H9 (cell line): ENCODE results near the gene NOD1. TPM values are rescaled to one million over a fixed set of nuclear protein-coding genes. Genes with fewer than 3 reads are reported as not detected.

Experiments used
- DNase-seq: peaks from one replicate; pipeline ENCODE4 v3.0.0-alpha.2; 2017
- H2AFZ ChIP-seq: one replicate; pipeline ENCODE4 v1.6.1; 2013; ENCODE audit warnings: mild to moderate bottlenecking, low read length, control low read depth, moderate library complexity
- H2AK5ac ChIP-seq: 2 replicates; pipeline ENCODE4 v1.6.1; 2013; ENCODE audit warnings: low read length, control low read depth, mixed read lengths; ENCODE audit not compliant: insufficient read length
- H2BK120ac ChIP-seq: one replicate; pipeline ENCODE4 v1.6.1; 2013; ENCODE audit warnings: low read depth, mild to moderate bottlenecking, low read length, control low read depth, inconsistent platforms; ENCODE audit not compliant: poor library complexity, severe bottlenecking
- H2BK12ac ChIP-seq: 2 replicates; pipeline ENCODE4 v1.6.1; 2013; ENCODE audit warnings: low read length, control low read depth, mixed read lengths, low read depth; ENCODE audit not compliant: insufficient read length
- H2BK15ac ChIP-seq: 2 replicates; pipeline ENCODE4 v1.6.1; 2013; ENCODE audit warnings: low read depth, low read length, control low read depth
- H2BK20ac ChIP-seq: one replicate; pipeline ENCODE4 v1.6.1; 2013; ENCODE audit warnings: low read depth, mild to moderate bottlenecking, low read length, control low read depth, inconsistent platforms; ENCODE audit not compliant: poor library complexity, severe bottlenecking
- H2BK5ac ChIP-seq: 2 replicates; pipeline ENCODE4 v1.6.1; 2013; ENCODE audit warnings: low read length, control low read depth, mixed read lengths; ENCODE audit not compliant: insufficient read length
- H3K14ac ChIP-seq: 2 replicates; pipeline ENCODE4 v1.6.1; 2013; ENCODE audit warnings: low read length, control low read depth; ENCODE audit not compliant: insufficient read depth
- H3K18ac ChIP-seq: 2 replicates; pipeline ENCODE4 v1.6.1; 2013; ENCODE audit warnings: low read depth, mild to moderate bottlenecking, mixed read lengths, low read length, control low read depth; ENCODE audit not compliant: insufficient read length
- H3K23ac ChIP-seq: 2 replicates; pipeline ENCODE4 v1.6.1; 2013; ENCODE audit warnings: low read length, control low read depth, mixed read lengths, low read depth; ENCODE audit not compliant: insufficient read length
- H3K23me2 ChIP-seq: 2 replicates; pipeline ENCODE4 v1.6.1; 2013; ENCODE audit warnings: low read depth, mild to moderate bottlenecking, mixed read lengths, low read length, control low read depth; ENCODE audit not compliant: insufficient read length, poor library complexity, severe bottlenecking
- H3K27ac ChIP-seq: 2 replicates; pipeline ENCODE4 v1.5.1; 2013; ENCODE audit warnings: low read length, control low read depth, mixed read lengths, low read depth; ENCODE audit not compliant: insufficient read length
- H3K27me3 ChIP-seq: 2 replicates; pipeline ENCODE4 v1.6.1; 2013; ENCODE audit warnings: low read length, control low read depth, inconsistent platforms; ENCODE audit not compliant: insufficient read depth
- H3K4ac ChIP-seq: 2 replicates; pipeline ENCODE4 v1.6.1; 2013; ENCODE audit warnings: low read depth, mild to moderate bottlenecking, control low read depth, inconsistent platforms, low read length, moderate library complexity
- H3K4me1 ChIP-seq: 2 replicates; pipeline ENCODE4 v1.6.1; 2013; ENCODE audit warnings: low read length, control low read depth, inconsistent platforms; ENCODE audit not compliant: insufficient read depth
- H3K4me2 ChIP-seq: 2 replicates; pipeline ENCODE4 v1.6.1; 2013; ENCODE audit warnings: low read length, control low read depth, mixed read lengths; ENCODE audit not compliant: insufficient read length, insufficient read depth
- H3K56ac ChIP-seq: 2 replicates; pipeline ENCODE4 v1.6.1; 2013; ENCODE audit warnings: low read depth, mild to moderate bottlenecking, mixed read lengths, low read length, control low read depth; ENCODE audit not compliant: insufficient read length
- H3K79me1 ChIP-seq: 2 replicates; pipeline ENCODE4 v1.6.1; 2013; ENCODE audit warnings: low read depth, mild to moderate bottlenecking, moderate library complexity, low read length, control low read depth, inconsistent platforms; ENCODE audit not compliant: insufficient read depth, poor library complexity, severe bottlenecking
- H3K79me2 ChIP-seq: 2 replicates; pipeline ENCODE4 v1.6.1; 2013; ENCODE audit warnings: low read length, control low read depth, inconsistent platforms; ENCODE audit not compliant: insufficient read depth
- H3K9ac ChIP-seq: 2 replicates; pipeline ENCODE4 v1.6.1; 2013; ENCODE audit warnings: low read length, control low read depth, mixed read lengths; ENCODE audit not compliant: insufficient read length; ENCODE audit errors: extremely low read depth
- H3K9me3 ChIP-seq: one replicate; pipeline ENCODE4 v1.6.1; 2013; ENCODE audit warnings: low read depth, low read length, inconsistent platforms; ENCODE audit not compliant: control insufficient read depth
- H3T11ph ChIP-seq: one replicate; pipeline ENCODE4 v1.6.1; 2013; ENCODE audit warnings: mild to moderate bottlenecking, low read length, control low read depth, inconsistent platforms
- H4K20me1 ChIP-seq: one replicate; pipeline ENCODE4 v1.6.1; 2013; ENCODE audit not compliant: control insufficient read depth, insufficient read length, insufficient read depth
- H4K5ac ChIP-seq: 2 replicates; pipeline ENCODE4 v1.6.1; 2013; ENCODE audit warnings: low read depth, mild to moderate bottlenecking, mixed read lengths, low read length, control low read depth; ENCODE audit not compliant: insufficient read length
- H4K8ac ChIP-seq: replicated peaks from 2 replicates; pipeline ENCODE4 v1.6.1; 2013; ENCODE audit warnings: low read length, control low read depth, mixed read lengths, low read depth; ENCODE audit not compliant: insufficient read length
- H4K91ac ChIP-seq: 2 replicates; pipeline ENCODE4 v1.6.1; 2013; ENCODE audit warnings: low read depth, mild to moderate bottlenecking, moderate library complexity, mixed read lengths, low read length, control low read depth; ENCODE audit not compliant: insufficient read length
- H3K27ac Mint-ChIP-seq, 3 experiments: 2 replicates in 2 of 3; 3 replicates in 1 of 3; pipeline ENCODE4 v1.8.0; 2020 to 2021; ENCODE audit warnings: mixed read lengths in 3 of 3, mild to moderate bottlenecking in 1 of 3, moderate library complexity in 1 of 3
- H3K27me3 Mint-ChIP-seq: 2 replicates; pipeline ENCODE4 v1.8.0; 2021; ENCODE audit warnings: low read depth, mild to moderate bottlenecking, moderate library complexity, mixed read lengths
- H3K36me3 Mint-ChIP-seq, 3 experiments: 2 replicates in 2 of 3; 3 replicates in 1 of 3; pipeline ENCODE4 v1.8.0; 2020 to 2021; ENCODE audit warnings: low read depth in 3 of 3, mixed read lengths in 3 of 3; ENCODE audit not compliant: insufficient read depth in 1 of 3
- H3K4me1 Mint-ChIP-seq, 2 experiments: 2 replicates each; pipeline ENCODE4 v1.8.0; 2020; ENCODE audit warnings: mixed read lengths in 2 of 2
- H3K4me3 Mint-ChIP-seq, 2 experiments: 2 replicates in 1 of 2; 3 replicates in 1 of 2; pipeline ENCODE4 v1.8.0; 2020 to 2021; ENCODE audit warnings: mild to moderate bottlenecking in 2 of 2, mixed read lengths in 2 of 2, moderate library complexity in 1 of 2
- H3K9me3 Mint-ChIP-seq, 2 experiments: 2 replicates in 1 of 2; 3 replicates in 1 of 2; pipeline ENCODE4 v1.8.0; 2020; ENCODE audit warnings: mild to moderate bottlenecking in 2 of 2, mixed read lengths in 2 of 2, moderate library complexity in 1 of 2
- CTCF ChIP-seq: fragments of 200-600 bp; sonication (generic); conservative IDR thresholded peaks from 3 replicates; pipeline ENCODE4 v1.8.0; 2021; ENCODE audit warnings: antibody characterized with exemption, mild to moderate bottlenecking
- whole genome bisulfite sequencing: extraction: QIAGEN DNeasy Blood & Tissue Kit; methylation state at CpG from one replicate; pipeline ENCODE4 v1.1.7; 2013; ENCODE audit warnings: missing lambda C conversion rate, low lambda C conversion rate, mixed read lengths; ENCODE audit not compliant: insufficient read length; ENCODE audit errors: extremely low coverage; 5-methylcytosine and 5-hydroxymethylcytosine counted together
- total RNA-seq: library from RNA; stranded (reverse); gene quantifications from 2 replicates; pipeline ENCODE4 v1.2.1, GENCODE V29; 2021

The NOD1 gene
- total RNA-seq, 1 experiment from 2014 or later, result 5.3 TPM

- H3K4me1 Mint-ChIP-seq, result peaks cover 24 to 36% of the 10 kb centered on the region in 2 experiments
- no peak overlapping the region for H3K14ac ChIP-seq
- H3K4me1 ChIP-seq, result peaks cover 5% of the 10 kb centered on the region; the same call in 1 of the 2 replicates
- no peak for TF ChIP-seq CTCF
- no peak overlapping the region for H3K27ac Mint-ChIP-seq
- no peaks in the 10 kb centered on the region for H3K27me3 ChIP-seq
- no peak overlapping the region for H3K4ac ChIP-seq
- DNase-seq, result no peak
- no peaks in the 10 kb centered on the region for H3K23me2 ChIP-seq
- H2AFZ ChIP-seq, result no peak overlapping the region
- H2BK20ac ChIP-seq, result no peak overlapping the region
- H3K79me1 ChIP-seq, result no peaks in the 10 kb centered on the region
- H3K56ac ChIP-seq, result no peak overlapping the region
- no peak overlapping the region for H4K91ac ChIP-seq
- no peak overlapping the region for H2BK120ac ChIP-seq
- H3K9ac ChIP-seq, result no peak overlapping the region
- H3K27ac ChIP-seq, result no peak overlapping the region
- H3K9me3 ChIP-seq, result no peaks in the 10 kb centered on the region
- no peak overlapping the region for H3K4me2 ChIP-seq
- H2BK15ac ChIP-seq, result no peak overlapping the region
- no peak overlapping the region for H2BK12ac ChIP-seq
- H3K23ac ChIP-seq, result no peak overlapping the region
- no peak overlapping the region for H2AK5ac ChIP-seq
- H3T11ph ChIP-seq, result no peak overlapping the region
- no peaks in the 10 kb centered on the region for H3K9me3 Mint-ChIP-seq
- peaks cover 0 to 15% (median 5%) of the 10 kb centered on the region in 3 experiments; a peak in 5 of 7 replicates for H3K36me3 Mint-ChIP-seq
- no peaks in the 10 kb centered on the region for H4K20me1 ChIP-seq
- no CpG with 5 or more reads among the region's 1 CpG for WGBS
- no peaks in the 10 kb centered on the region for H3K27me3 Mint-ChIP-seq
- H3K18ac ChIP-seq, result no peak overlapping the region
- H3K79me2 ChIP-seq, result no peaks in the 10 kb centered on the region
- no peak overlapping the region for H4K8ac ChIP-seq
- H3K4me3 Mint-ChIP-seq, result no peak overlapping the region
- no peak overlapping the region for H2BK5ac ChIP-seq
- H4K5ac ChIP-seq, result no peak overlapping the region
These were observed 47.8 kb downstream of the NOD1 start for GRCh38 chr7:30430777-30431176.
